GM13977 (cell line): ENCODE data around the gene PKNOX2.

Source experiments
- DNase-seq: peaks from one replicate; pipeline ENCODE4 v3.0.0; 2012; ENCODE audit warnings: low spot score
- CTCF ChIP-seq: IDR thresholded peaks from 2 replicates; pipeline ENCODE4 v1.5.1; 2012; ENCODE audit warnings: mild to moderate bottlenecking, control low read depth; ENCODE audit not compliant: insufficient read depth; ENCODE audit errors: extremely low read depth, missing control alignments
- in situ Hi-C: fragments of 300-500 bp; cut with MboI; formaldehyde crosslinking; loops from one replicate; pipeline ENCODE4 v1.12.0; 2022; ENCODE audit warnings: low sequenced_read_pairs, low pct_unique_long_range_greater_than_20kb, mixed read lengths, inconsistent platforms; ENCODE audit not compliant: unreplicated experiment

PKNOX2 gene

GRCh38 chr11:125398994-125399640 lies 234.6 kb downstream of the PKNOX2 start:
- DNase-seq, result no peak
- in situ Hi-C loops, result no loop called here
- TF ChIP-seq CTCF, result no peak

GRCh38 chr11:125399945-125400344 lies 235.4 kb downstream of the PKNOX2 start:
- in situ Hi-C loops, result no loop called here
- TF ChIP-seq CTCF, result no peak
- no peak for DNase-seq

GRCh38 chr11:125401235-125401634 lies 236.7 kb downstream of the PKNOX2 start:
- TF ChIP-seq CTCF, result no peak
- in situ Hi-C loops, result no loop called here
- no peak for DNase-seq

GRCh38 chr11:125401746-125402145 lies 237.2 kb downstream of the PKNOX2 start:
- DNase-seq, result no peak
- TF ChIP-seq CTCF, result no peak
- in situ Hi-C loops, result no loop called here

- no peak for TF ChIP-seq CTCF
- in situ Hi-C loops, result no loop called here
- no peak for DNase-seq
Observed at GRCh38 chr11:125402435-125402834, 237.9 kb downstream of the PKNOX2 start.

- DNase-seq, result no peak
- in situ Hi-C loops, result no loop called here
- TF ChIP-seq CTCF, result no peak
Observed at GRCh38 chr11:125404157-125404810, 239.7 kb downstream of the PKNOX2 start.
